Activated CD4-positive, CD25-positive, alpha-beta regulatory T cell (primary cell): Measurements from ENCODE around the gene PLPPR1.
"Not testable (repeated sequence)": the region's sequence is repeated elsewhere in the genome, so short reads cannot be mapped to it uniquely, and the experiment has no call there.

Experiments used
- DNase-seq, 4 experiments: peaks; one replicate each; lab custom pipeline; 2025; lab: John Stamatoyannopoulos, UW

PLPPR1 gene

GRCh38 chr9:101212661-101213060 is 184.1 kb downstream of the PLPPR1 start:
- DNase-seq = no peak

- no peak for DNase-seq
Observed at GRCh38 chr9:101219030-101219429, 190.5 kb downstream of the PLPPR1 start.

- no peak for DNase-seq
Observed at GRCh38 chr9:101220341-101220740, 191.8 kb downstream of the PLPPR1 start.

- no peak for DNase-seq
Observed at GRCh38 chr9:101225271-101225670, 196.7 kb downstream of the PLPPR1 start.

GRCh38 chr9:101226161-101226560 is 197.6 kb downstream of the PLPPR1 start:
- no peak for DNase-seq

GRCh38 chr9:101226803-101227202 is 198.3 kb downstream of the PLPPR1 start:
- no peak for DNase-seq

GRCh38 chr9:101229606-101230005 is 201.1 kb downstream of the PLPPR1 start:
- DNase-seq = no peak

GRCh38 chr9:101232405-101232977 is 204.0 kb downstream of the PLPPR1 start:
- DNase-seq = no peak

- DNase-seq = no peak
Observed at GRCh38 chr9:101235105-101235866, 206.8 kb downstream of the PLPPR1 start.

GRCh38 chr9:101242651-101243050 is 214.1 kb downstream of the PLPPR1 start:
- DNase-seq = no peak

GRCh38 chr9:101246691-101247090 is 218.2 kb downstream of the PLPPR1 start:
- DNase-seq = no peak

GRCh38 chr9:101247297-101247696 is 218.8 kb downstream of the PLPPR1 start:
- no peak for DNase-seq

- no peak for DNase-seq
Observed at GRCh38 chr9:101254733-101255433, 226.4 kb downstream of the PLPPR1 start.

- no peak for DNase-seq
Observed at GRCh38 chr9:101264727-101265126, 236.2 kb downstream of the PLPPR1 start.

GRCh38 chr9:101265261-101265660 is 236.7 kb downstream of the PLPPR1 start:
- DNase-seq = no peak

GRCh38 chr9:101268426-101268825 is 239.9 kb downstream of the PLPPR1 start:
- DNase-seq = no peak

GRCh38 chr9:101269591-101270283 is 241.2 kb downstream of the PLPPR1 start:
- DNase-seq = no peak

- no peak for DNase-seq
Observed at GRCh38 chr9:101270302-101270701, 241.8 kb downstream of the PLPPR1 start.

- no peak for DNase-seq
Observed at GRCh38 chr9:101271102-101271501, 242.6 kb downstream of the PLPPR1 start.

- no peak for DNase-seq
Observed at GRCh38 chr9:101274971-101275768, 246.6 kb downstream of the PLPPR1 start.

GRCh38 chr9:101275769-101276250 is 247.3 kb downstream of the PLPPR1 start:
- DNase-seq = no peak

GRCh38 chr9:101291043-101291442 is 262.5 kb downstream of the PLPPR1 start:
- DNase-seq = not testable (repeated sequence)
